Progenitor cell of endocrine pancreas (in vitro differentiated cells): ENCODE measurements around the gene LSR. TPM values are rescaled to one million over a fixed set of nuclear protein-coding genes. Genes with fewer than 3 reads are reported as not detected.

Experiments used
- DNase-seq: peaks from one replicate; pipeline ENCODE4 v3.0.0; 2021; ENCODE audit warnings: low spot score; ENCODE audit not compliant: unreplicated experiment
- H3K27ac Mint-ChIP-seq: 2 replicates; pipeline ENCODE4 v1.8.0; 2021; ENCODE audit warnings: mild to moderate bottlenecking, moderate library complexity, mixed read lengths
- H3K27me3 Mint-ChIP-seq: 2 replicates; pipeline ENCODE4 v1.8.0; 2021; ENCODE audit warnings: mixed read lengths
- H3K36me3 Mint-ChIP-seq: 2 replicates; pipeline ENCODE4 v1.8.0; 2022; ENCODE audit warnings: mixed read lengths; ENCODE audit not compliant: insufficient read depth
- H3K4me1 Mint-ChIP-seq: 2 replicates; pipeline ENCODE4 v1.8.0; 2021; ENCODE audit warnings: low read depth, mixed read lengths
- H3K4me3 Mint-ChIP-seq: 2 replicates; pipeline ENCODE4 v1.8.0; 2021; ENCODE audit warnings: low read depth, mild to moderate bottlenecking, moderate library complexity, mixed read lengths
- H3K9me3 Mint-ChIP-seq: 2 replicates; pipeline ENCODE4 v1.8.0; 2021; ENCODE audit warnings: low read depth, mixed read lengths
- total RNA-seq: library from RNA; stranded (reverse); gene quantifications from 2 replicates; pipeline ENCODE4 v1.2.1, GENCODE V29; 2021
- TF ChIP-seq, protein P1 (sequence below): fragments of 200-600 bp; sonication (generic); IDR thresholded peaks from one replicate; pipeline ENCODE4 v1.5.0; 2021; ENCODE audit warnings: antibody characterized with exemption, mild to moderate bottlenecking; ENCODE audit not compliant: unreplicated experiment

The LSR gene
- total RNA-seq, 1 donor from 2014 or later, result 132 TPM

DNA sequence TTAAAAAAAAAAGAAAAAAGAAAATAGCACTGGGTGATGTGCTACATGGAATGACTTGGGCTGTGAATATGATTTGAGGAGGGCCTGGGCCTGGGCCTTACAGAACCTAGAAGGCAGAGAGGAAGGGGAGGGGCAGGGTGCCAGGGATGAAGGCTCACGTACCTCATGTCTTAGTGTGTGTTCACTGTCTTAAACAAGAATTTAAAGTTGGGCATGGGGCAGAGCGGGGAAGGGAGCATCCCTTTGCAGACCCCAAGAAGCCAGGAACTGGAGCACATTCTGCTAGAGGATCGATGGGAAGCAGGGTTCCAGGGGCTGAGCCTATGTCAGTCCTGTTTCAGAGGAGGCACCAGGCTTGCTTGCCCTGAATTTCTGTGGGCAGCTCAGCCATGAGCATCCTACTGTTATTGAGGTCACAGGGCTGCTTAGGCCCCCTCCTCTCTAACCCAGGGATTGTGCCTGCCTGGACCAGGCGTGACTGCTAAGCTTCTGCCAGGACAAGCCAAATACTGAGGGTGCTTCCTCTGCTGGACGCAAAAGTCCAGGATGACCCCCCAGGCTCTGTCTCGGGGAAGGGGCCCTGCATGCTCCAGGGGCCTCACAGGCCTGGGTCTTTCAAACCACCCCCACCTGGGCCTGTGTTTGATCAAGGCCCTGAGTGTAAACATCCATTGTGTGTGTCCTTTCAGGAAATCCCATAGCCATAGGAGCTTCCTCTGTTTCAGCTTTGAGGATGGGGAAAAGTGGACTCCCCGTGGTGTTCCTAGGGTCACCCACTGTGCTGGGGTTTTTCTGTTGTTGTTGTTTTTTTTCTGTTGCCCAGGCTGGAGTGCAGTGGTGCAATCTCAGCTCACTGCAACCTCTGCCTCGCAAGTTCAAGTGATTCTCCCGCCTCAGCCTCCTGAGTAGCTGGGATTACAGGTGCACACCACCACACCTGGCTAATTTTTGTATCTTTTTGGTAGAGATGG lies 4.8 kb downstream of the LSR start:
- Mint-ChIP-seq H3K27ac (peak overlapping the region; percentile 73), H3K4me3 (peak overlapping the region; percentile 1), H3K36me3 (peaks cover 26% of the 10 kb centered on the region), H3K27me3 (no peaks in the 10 kb centered on the region), H3K4me1 (peaks cover 38% of the 10 kb centered on the region), H3K9me3 (no peaks in the 10 kb centered on the region)
- DNase-seq, result no peak
- TF ChIP-seq, protein P1, sequence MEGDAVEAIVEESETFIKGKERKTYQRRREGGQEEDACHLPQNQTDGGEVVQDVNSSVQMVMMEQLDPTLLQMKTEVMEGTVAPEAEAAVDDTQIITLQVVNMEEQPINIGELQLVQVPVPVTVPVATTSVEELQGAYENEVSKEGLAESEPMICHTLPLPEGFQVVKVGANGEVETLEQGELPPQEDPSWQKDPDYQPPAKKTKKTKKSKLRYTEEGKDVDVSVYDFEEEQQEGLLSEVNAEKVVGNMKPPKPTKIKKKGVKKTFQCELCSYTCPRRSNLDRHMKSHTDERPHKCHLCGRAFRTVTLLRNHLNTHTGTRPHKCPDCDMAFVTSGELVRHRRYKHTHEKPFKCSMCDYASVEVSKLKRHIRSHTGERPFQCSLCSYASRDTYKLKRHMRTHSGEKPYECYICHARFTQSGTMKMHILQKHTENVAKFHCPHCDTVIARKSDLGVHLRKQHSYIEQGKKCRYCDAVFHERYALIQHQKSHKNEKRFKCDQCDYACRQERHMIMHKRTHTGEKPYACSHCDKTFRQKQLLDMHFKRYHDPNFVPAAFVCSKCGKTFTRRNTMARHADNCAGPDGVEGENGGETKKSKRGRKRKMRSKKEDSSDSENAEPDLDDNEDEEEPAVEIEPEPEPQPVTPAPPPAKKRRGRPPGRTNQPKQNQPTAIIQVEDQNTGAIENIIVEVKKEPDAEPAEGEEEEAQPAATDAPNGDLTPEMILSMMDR, result no peak

DNA sequence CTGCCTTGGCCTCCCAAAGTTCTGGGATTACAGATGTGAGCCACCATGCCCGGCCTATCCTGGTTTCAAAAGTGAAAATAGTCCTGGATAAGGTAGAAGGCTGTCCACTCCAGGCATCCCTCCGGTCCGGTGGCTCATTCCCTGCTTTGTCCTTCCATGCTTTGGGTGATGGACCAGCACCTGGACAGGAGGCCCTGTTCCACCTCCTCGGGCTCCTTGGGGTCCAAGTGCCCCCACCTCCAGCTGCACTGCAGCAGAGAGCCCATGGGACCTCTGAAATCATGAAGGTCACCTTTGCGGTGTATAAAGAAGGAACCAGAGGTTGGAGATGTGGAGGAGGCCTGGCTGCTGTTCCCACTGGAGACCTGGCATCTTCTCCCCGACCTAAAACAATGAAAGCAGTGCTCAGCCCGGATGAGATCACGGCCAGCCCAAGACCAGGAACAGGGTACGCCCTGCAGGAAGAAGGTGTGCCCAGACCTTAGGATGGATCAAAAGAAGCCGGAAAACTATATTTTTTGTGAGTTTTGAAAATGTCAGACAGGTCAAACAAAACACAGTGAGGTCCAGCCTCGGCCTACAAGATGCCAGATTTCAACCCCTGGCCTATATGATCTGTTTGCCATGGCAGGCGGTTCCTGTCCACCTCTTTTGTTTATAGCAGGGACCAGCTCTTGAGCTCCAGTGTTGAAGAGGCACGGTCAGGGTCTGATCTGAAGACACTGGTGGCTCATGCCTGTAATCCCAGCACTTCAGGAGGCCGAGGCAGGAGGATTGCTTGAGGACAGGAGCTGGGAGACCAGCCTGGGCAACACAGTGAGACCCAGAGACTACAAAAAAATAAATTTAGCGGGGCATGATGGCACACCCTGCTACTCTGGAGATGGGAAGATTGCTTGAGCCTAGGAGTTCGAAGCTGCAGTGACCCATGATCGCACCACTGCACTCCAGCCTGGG lies 5.8 kb downstream of the LSR start:
- Mint-ChIP-seq H3K36me3 (peaks cover 26% of the 10 kb centered on the region), H3K27ac (peak overlapping the region; percentile 23), H3K9me3 (no peaks in the 10 kb centered on the region), H3K4me3 (no peak overlapping the region), H3K27me3 (no peaks in the 10 kb centered on the region), H3K4me1 (peaks cover 33% of the 10 kb centered on the region)
- TF ChIP-seq, protein P1, result no peak
- no peak for DNase-seq

DNA sequence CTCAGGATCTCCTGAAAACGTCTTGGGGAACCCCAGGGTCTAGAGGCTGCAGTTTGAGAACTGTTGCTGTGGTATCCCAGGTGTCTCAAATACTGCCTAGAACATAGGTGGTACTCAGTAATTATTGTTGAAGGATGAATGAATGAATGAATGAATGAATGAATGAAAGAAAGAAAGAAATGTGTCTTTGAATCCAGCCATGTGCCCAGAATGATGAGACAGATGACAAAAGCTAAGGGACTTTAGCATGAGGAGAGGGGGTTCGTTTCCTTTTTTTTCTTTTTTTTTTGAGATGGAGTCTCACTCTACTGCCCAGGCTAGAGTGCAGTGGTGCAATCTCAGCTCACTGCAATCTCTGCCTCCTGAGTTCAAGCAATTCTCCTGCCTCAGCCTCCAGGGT lies 7.8 kb downstream of the LSR start:
- H3K27me3 Mint-ChIP-seq, result no peaks in the 10 kb centered on the region
- H3K27ac Mint-ChIP-seq, result no peak overlapping the region
- TF ChIP-seq, protein P1, result no peak
- H3K4me3 Mint-ChIP-seq, result no peak overlapping the region
- peaks cover 25% of the 10 kb centered on the region for H3K36me3 Mint-ChIP-seq
- H3K4me1 Mint-ChIP-seq, result peaks cover 22% of the 10 kb centered on the region
- DNase-seq, result no peak
- H3K9me3 Mint-ChIP-seq, result no peaks in the 10 kb centered on the region

DNA sequence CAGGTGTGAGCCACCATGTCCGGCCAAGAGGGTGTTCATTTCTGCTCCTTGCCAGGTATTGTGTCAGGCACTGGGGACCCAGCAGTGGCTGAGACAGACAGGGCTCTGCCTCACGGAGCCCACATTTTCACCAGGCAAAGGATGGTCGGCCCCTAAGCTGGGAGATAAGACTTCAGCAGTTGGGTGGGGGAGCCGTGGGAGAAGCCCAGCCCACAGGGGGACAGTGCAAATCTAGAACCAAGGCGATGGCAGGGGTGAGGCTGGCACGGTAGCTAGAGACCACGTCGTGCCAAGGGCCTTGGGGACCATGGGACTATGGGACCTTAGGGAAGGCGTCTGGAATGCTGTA lies 8.3 kb downstream of the LSR start:
- H3K27me3 Mint-ChIP-seq, result no peaks in the 10 kb centered on the region
- peaks cover 24% of the 10 kb centered on the region for H3K36me3 Mint-ChIP-seq
- H3K4me3 Mint-ChIP-seq, result no peak overlapping the region
- TF ChIP-seq, protein P1, result no peak
- peaks cover 21% of the 10 kb centered on the region for H3K4me1 Mint-ChIP-seq
- no peak overlapping the region for H3K27ac Mint-ChIP-seq
- no peak for DNase-seq
- H3K9me3 Mint-ChIP-seq, result no peaks in the 10 kb centered on the region

DNA sequence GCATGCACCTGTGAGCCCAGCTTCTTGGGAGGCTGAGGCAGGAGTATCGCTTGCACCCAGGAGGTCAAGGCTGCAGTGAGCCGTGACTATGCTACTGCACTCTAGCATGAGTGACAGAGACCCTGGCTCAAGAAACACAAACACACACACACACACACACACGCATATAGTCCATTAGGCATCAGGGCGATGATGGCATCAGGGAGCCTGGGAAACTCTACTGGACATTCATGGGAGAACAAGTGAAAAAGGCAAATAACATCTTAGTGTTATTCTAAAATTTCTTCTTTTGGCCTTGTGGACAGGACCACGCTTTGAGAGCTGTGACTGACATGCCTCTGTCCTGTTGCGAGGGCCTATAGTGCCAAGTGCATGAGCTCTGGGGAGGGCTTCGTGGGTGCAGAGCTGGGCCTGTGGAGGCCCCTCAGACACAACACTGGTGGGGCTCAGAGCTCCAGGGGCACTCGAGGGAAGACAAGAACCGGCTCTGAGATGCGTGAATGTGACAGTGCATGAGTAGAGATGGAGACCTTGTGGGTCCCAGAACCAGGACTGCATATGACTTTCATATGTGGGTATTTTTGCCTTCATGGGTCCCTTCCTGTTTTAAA lies 12.0 kb downstream of the LSR start:
- Mint-ChIP-seq H3K4me3 (no peak overlapping the region), H3K9me3 (no peaks in the 10 kb centered on the region), H3K27ac (no peak overlapping the region), H3K36me3 (peaks cover 15% of the 10 kb centered on the region), H3K27me3 (no peaks in the 10 kb centered on the region), H3K4me1 (peaks cover 8% of the 10 kb centered on the region)
- DNase-seq, result no peak
- TF ChIP-seq, protein P1, result no peak
